HuH-7 (cell line): ENCODE data around the gene SECTM1.
"Not testable (repeated sequence)": the region's sequence is repeated elsewhere in the genome, so short reads cannot be mapped to it uniquely, and the experiment has no call there.

Experiments used
- DNase-seq: peaks from one replicate; pipeline ENCODE4 v3.0.0; 2011; ENCODE audit warnings: low spot score

Gene SECTM1

GRCh38 chr17:82369211-82369610 lies 35.6 kb upstream of the SECTM1 start:
- DNase-seq: no peak

- peak; percentile 95 for DNase-seq
These were observed 34.4 kb upstream of the SECTM1 start for GRCh38 chr17:82367724-82368524.

GRCh38 chr17:82366749-82367148 lies 33.2 kb upstream of the SECTM1 start:
- no peak for DNase-seq

GRCh38 chr17:82365606-82366295 lies 32.2 kb upstream of the SECTM1 start:
- DNase-seq: no peak

- no peak for DNase-seq
These were observed 28.5 kb upstream of the SECTM1 start for GRCh38 chr17:82361885-82362633.

GRCh38 chr17:82359451-82360074 lies 26.0 kb upstream of the SECTM1 start:
- DNase-seq: not testable (repeated sequence)

GRCh38 chr17:82358465-82359350 lies 25.1 kb upstream of the SECTM1 start, which contains the start of gene TEX19:
Gene TEX19 (plus strand): TSS chr17:82359247. CDS start chr17:82362151, 2,904 bp downstream.
- no peak for DNase-seq

- no peak for DNase-seq
These were observed 23.8 kb upstream of the SECTM1 start for GRCh38 chr17:82357394-82357793.

GRCh38 chr17:82356845-82357355 lies 23.3 kb upstream of the SECTM1 start:
- DNase-seq: no peak

GRCh38 chr17:82355770-82356427 lies 22.3 kb upstream of the SECTM1 start:
- no peak for DNase-seq

- DNase-seq: no peak
These were observed 21.3 kb upstream of the SECTM1 start for GRCh38 chr17:82354804-82355308.

- DNase-seq: no peak
These were observed 19.9 kb upstream of the SECTM1 start for GRCh38 chr17:82353484-82353883.

- DNase-seq: peak; percentile 84
These were observed 18.3 kb upstream of the SECTM1 start for GRCh38 chr17:82351713-82352488.

- DNase-seq: no peak
These were observed 17.7 kb upstream of the SECTM1 start for GRCh38 chr17:82351254-82351712.

GRCh38 chr17:82350182-82351030 lies 16.8 kb upstream of the SECTM1 start:
- DNase-seq: no peak

GRCh38 chr17:82349287-82349701 lies 15.7 kb upstream of the SECTM1 start:
- DNase-seq: peak; percentile 58

GRCh38 chr17:82348866-82349265 lies 15.3 kb upstream of the SECTM1 start:
- DNase-seq: no peak

GRCh38 chr17:82348434-82348833 lies 14.9 kb upstream of the SECTM1 start:
- DNase-seq: no peak
